GM12872 (cell line): ENCODE results near the gene PPA2.

Source experiments
- TF ChIP-seq, protein P1 (sequence below): IDR thresholded peaks from 3 replicates; pipeline ENCODE4 v1.5.1; 2011; ENCODE audit warnings: low read depth, mild to moderate bottlenecking, low read length, moderate library complexity; ENCODE audit not compliant: insufficient read depth

PPA2 gene

GRCh38 chr4:105345358-105345757, 128.5 kb downstream of the PPA2 start:
- TF ChIP-seq, protein P1, sequence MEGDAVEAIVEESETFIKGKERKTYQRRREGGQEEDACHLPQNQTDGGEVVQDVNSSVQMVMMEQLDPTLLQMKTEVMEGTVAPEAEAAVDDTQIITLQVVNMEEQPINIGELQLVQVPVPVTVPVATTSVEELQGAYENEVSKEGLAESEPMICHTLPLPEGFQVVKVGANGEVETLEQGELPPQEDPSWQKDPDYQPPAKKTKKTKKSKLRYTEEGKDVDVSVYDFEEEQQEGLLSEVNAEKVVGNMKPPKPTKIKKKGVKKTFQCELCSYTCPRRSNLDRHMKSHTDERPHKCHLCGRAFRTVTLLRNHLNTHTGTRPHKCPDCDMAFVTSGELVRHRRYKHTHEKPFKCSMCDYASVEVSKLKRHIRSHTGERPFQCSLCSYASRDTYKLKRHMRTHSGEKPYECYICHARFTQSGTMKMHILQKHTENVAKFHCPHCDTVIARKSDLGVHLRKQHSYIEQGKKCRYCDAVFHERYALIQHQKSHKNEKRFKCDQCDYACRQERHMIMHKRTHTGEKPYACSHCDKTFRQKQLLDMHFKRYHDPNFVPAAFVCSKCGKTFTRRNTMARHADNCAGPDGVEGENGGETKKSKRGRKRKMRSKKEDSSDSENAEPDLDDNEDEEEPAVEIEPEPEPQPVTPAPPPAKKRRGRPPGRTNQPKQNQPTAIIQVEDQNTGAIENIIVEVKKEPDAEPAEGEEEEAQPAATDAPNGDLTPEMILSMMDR = no peak

DNA sequence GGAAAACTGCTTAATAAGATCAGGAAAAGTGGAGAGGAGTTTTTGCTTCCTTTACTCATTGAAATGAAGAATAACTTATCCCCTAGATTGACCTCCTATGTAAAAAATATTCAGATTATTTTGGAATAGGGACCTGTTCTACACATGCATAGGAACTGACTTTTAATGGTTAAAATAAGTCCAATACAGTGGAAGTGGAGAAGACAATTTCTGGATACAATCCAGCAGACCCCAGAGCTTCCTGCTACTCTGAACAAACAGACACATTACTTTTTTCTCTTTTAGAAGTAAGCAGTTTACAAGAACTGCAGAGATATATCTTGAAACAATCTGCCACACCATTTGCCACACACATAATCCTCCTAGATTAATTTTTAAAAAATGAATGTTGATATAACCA, 129.7 kb downstream of the PPA2 start:
- TF ChIP-seq, protein P1 = no peak

DNA sequence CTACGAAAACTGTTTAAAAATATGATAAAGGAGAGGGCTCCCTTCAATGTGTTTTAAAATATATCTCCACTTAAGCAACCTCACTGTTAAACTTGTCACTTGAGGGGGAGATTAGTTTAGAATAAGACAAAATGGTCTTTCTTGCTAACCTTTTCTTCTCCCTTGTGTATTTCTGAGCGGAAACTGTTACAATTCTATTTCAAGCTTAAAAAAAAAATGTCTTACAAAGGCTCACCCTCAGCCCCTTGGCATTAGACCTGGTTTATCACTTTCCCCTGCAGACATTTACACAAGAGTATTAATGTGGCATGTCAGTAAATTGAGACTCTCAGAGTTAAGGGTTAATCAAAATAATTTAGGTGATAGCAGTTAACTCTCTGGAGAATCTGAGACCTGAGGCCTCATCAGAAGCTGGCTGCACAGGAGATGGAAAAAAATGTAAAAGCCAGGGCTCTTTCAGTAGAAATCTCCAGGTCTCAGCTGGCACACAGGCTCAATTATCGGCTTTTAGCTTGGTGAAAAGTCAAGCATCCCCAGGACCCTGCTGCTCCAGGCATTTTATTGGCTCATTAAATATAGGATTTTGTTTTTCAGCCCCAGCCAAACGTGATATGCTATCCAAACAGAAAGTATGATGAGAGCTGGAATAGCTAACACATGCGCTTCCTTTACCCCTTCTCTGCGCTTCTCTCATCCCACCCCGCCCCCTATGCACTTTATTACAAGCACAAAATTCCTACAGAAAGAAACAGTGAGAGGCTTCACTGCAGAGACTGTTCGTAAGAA, 130.5 kb downstream of the PPA2 start:
- TF ChIP-seq, protein P1 = no peak

DNA sequence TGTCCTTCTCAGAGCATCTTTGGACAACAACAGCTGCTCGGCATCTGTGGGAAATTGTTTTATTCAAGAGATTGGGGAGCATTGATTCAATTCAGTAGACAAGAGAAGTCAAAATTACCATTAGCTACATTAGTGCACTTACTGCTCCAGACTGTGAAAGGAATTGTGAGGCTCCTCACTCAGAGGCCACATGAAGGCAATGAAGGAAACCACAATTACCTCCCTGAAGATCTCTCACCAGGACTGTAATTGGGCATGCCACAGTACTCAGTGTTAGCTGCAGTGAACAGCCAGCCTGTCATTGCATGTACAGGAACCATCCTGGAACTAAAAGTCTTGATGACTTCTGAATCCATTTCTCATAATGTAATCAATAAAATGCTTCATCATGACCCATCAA, 144.8 kb downstream of the PPA2 start:
- TF ChIP-seq, protein P1 = no peak

DNA sequence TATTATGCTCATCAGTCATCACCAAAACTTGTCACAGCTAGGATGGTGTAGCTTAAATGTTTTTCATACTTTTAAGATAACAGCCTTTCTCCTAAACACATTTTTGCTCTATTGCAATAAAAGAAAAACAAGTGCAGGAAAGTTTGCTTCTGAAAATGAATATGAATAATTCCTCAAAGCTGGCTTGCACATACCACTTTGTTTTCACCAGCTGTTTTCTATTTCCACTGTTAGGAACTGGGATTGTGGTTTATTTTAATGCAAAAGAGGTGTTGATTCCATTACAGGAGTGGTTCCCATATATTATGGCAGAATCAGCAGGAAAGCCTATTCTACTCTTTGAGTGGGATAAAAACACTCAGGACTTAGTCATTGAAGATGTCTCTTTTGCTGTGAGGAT, 145.9 kb downstream of the PPA2 start:
- TF ChIP-seq, protein P1 = no peak

DNA sequence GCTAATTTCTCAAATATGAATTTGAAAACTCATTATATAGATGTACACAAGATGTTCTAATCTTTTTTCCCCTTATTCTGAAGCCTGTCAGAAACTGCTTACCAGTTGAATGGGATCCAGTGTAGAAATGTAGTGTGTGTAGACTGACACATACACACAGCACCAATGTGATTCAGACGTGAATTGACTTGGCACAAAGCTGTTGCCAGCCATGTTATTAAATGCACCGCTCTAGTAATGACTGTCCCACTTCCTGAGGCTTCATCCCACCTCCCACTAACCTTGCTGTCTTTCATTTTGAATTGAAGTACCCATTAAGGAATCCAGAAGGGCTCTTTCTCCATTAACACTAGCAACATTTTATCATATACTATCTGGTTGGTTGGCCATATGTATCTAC, 146.6 kb downstream of the PPA2 start:
- TF ChIP-seq, protein P1 = no peak
